DLD1 (cell line): ENCODE data around the gene PLAGL2.

Experiments used
- in situ Hi-C: cut with HindIII; loops from 2 replicates; pipeline ENCODE4 v1.10.0; 2017; ENCODE audit warnings: low sequenced_read_pairs

Gene PLAGL2

GRCh38 chr20:32231847-32232246, 24.3 kb upstream of the PLAGL2 start:
- in situ Hi-C loops, result no loop called here

DNA sequence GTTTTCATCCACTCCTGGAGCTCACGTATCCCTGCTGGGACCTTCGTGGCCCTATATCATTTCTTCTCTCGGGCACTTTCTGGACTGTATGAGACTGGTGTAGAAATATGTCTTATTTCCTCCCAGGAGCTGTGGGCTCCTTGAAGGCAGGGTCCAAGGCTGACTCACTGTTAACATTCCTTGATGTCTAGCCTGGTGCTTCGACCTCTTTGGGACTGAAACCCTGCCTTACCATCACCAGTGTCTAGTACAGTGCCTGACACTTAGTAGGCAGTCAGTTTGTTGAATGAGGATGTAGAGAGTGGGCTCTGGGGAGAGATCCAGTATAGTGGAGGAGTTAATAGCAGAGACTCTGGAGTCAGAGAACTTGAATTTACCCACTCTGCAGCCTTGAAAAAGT, 23.7 kb upstream of the PLAGL2 start:
- in situ Hi-C loops, result no loop called here

- in situ Hi-C loops, result no loop called here
These were observed 23.2 kb upstream of the PLAGL2 start for GRCh38 chr20:32230707-32231106.

GRCh38 chr20:32229251-32229747, 21.8 kb upstream of the PLAGL2 start:
- in situ Hi-C loops, result no loop called here

GRCh38 chr20:32227744-32228688, 20.5 kb upstream of the PLAGL2 start:
- in situ Hi-C loops, result no loop called here

- in situ Hi-C loops, result no loop called here
These were observed 19.8 kb upstream of the PLAGL2 start for GRCh38 chr20:32227306-32227705.

DNA sequence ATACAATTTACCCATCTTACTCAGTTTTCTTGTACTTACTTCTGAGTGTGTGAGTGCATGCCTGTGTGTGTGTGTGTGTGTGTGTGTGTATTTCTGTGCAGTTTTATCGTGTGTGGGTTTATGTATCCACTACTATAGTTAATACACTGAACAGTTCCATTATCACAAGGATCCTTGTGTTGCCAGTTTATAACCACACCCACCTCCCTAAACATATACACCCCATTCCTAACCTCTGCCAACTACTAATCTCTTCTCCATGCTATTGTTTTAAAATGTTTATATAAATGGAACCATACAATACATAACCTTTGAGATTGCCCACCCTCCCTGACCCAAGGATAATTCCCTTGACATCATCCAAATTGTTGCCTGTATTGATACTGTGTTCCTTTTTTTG, 18.8 kb upstream of the PLAGL2 start:
- in situ Hi-C loops, result no loop called here

- in situ Hi-C loops, result no loop called here
These were observed 16.9 kb upstream of the PLAGL2 start for GRCh38 chr20:32224463-32224862.

- in situ Hi-C loops, result no loop called here
These were observed 10.8 kb upstream of the PLAGL2 start for GRCh38 chr20:32218156-32218900.

DNA sequence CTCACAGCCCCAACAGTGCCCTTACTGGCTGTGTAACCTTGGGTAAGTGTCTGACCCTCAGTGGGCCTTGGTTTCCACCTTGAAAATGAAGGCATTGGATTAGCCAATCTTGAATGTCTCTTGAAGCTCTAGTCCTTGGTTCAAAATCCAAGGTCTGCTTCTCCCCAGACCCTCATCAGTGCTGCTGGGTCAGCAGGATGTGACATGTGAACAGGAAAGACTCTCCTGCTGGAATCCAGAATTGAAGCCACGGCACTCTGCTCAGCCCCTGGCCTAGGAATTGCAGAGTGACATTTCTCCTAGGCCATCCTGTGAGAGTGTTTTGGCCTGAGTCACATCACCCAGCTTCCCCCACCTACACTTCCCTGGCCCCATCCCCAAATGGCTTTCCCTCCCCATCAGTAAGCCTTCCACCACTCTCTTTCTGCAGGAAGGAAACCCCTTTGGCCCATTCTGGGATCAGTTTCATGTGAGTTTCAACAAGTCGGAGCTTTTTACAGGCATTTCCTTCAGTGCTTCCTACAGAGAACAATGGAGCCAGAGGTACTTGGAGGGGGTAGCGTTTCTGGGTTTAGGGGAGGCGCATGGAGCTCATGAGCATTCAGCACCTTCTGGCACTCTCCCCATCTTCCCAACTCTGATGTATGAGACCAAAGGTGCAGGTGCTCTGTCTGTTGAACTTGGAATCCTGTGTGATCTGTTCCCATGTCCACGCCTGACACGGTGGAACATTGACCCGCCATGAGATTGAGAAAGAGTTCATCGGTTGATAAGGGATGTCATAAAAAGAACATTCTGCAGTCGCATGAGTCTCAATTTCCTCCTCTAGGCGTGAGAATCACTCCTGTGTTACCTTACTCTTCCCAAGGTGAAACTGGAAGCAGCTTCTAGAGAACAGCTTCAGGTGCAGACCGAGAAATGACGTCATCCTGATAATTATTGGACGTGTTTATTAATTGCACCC, 8.9 kb upstream of the PLAGL2 start:
- in situ Hi-C loops, result no loop called here

DNA sequence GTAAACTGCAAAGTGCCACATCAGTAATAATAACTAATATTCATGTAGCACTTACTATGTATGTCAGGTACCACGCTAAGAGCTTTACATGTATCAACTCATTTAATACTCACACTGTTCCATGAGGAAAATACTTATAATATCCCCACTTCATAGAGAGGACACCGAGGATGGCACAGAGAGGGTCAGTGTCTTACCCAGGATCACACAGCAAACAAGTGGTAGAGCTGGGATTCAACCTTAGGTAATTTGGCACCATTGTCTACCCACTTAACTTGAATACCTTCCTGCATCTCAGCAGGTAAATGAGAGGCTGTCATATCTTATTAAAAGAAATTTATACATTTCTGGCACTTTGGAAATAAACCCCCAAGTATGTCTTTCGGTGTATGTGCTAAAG, 8.2 kb upstream of the PLAGL2 start:
- in situ Hi-C loops, result no loop called here

GRCh38 chr20:32215147-32215546, 7.6 kb upstream of the PLAGL2 start:
- in situ Hi-C loops, result no loop called here

DNA sequence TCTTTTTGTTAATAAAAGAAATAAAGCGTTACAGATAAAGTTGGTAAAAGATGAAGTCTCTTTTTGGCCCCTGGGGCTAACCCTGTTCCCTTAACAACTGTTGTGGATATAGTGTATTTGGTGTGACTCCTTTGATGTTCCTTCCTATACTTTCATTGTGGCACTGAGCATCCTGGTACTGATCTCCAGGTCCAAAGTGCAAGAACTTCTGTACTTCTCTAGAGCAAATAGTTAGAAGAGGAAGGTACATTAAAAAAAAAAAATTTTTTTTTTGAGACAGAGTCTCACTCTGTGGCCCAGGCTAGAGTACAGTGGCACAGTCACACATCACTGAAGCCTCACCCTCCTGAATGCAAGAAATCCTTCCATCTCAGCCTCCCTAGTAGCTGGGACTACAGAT, 6.3 kb upstream of the PLAGL2 start:
- in situ Hi-C loops, result no loop called here

- in situ Hi-C loops, result no loop called here
These were observed 2.5 kb upstream of the PLAGL2 start for GRCh38 chr20:32209850-32210605.

GRCh38 chr20:32208499-32209154, 1.1 kb upstream of the PLAGL2 start:
- in situ Hi-C loops, result no loop called here

- in situ Hi-C loops, result no loop called here
These were observed 550 bp downstream of the PLAGL2 start for GRCh38 chr20:32206760-32207625.

DNA sequence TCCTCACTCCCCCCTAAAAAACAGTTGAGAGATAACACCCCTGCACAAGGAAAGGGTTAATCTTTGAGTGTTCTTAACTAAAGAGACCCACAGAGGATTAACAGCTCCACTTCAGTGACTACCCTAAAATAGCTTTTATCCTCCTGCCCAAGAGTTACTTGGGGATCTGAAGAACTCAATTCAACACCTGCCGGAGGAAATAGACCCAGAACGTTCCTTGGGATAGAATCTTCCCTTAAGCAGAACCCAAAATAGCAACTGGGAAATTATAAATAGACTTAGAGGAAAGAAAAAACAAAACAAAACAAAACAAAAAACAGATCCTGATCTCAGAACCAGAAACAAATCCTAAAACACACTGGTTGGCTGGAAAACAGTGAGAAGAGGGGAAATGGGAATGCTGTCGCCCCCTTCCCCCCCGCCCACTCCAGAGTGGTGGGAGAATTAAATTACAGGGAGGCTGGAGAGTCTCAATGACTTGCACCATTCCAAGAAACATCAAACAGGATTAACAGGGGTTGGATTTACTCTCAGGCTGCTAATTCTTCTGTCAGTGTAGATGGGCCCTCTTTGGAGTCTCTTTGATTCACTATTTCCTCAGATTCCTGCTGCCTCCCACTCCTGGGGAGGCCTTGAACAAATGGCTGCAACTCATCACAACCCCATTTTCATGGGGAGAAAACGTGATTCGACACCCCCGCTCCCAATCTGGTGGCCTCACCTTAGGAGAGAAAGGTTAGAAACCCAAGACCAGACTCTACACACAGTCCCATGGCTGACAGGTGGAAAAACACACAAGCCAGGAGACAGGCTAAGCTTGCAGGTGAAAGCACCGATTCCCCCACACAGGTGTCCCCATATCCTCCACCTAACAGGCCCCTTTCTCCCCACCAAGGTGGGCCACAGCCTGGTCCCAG, 1.4 kb downstream of the PLAGL2 start:
- in situ Hi-C loops, result no loop called here
